GM15510 (cell line): ENCODE data around the gene LHX5.

Source experiments
- POLR2A ChIP-seq: IDR thresholded peaks from 3 replicates; pipeline ENCODE4 v1.6.1; 2011; ENCODE audit warnings: borderline replicate concordance; ENCODE audit not compliant: insufficient read length; ENCODE audit errors: extremely low read depth

LHX5 gene

DNA sequence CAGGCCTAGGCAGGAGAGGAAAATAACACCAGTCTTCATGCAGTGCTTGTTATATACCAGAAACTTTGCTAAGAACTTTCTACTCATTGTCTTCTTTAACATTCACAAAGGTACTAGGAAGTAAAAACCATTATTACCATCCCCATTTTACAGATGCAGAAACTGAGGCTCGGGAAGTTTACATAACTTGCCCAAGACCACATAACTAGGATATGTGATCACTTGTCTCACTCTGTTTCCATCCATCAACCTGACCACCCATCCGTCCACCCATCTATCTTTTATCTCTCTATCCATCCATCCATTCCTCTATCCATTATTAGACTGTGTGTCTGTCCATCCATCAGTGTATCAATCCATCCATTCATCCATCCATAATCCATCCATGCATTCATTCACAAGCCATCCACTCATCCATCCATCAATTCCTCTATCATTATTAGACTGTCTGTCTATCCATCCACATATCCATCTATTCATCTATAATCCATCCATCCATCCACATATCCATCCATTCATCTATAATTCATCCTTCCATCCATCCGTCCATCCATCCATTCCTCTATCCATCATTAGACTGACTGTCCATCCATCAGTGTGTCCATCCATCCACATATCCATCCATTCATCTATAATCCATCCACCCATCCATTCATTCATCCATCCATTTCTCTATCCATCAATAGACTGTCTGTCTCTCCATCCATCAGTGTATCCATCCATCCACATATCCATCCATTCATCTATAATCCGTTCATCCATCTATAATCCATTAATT lies 33.0 kb downstream of the LHX5 start:
- no peak for TF ChIP-seq POLR2A

GRCh38 chr12:113437729-113438100 lies 34.0 kb downstream of the LHX5 start:
- no peak for TF ChIP-seq POLR2A

- TF ChIP-seq POLR2A = no peak
Observed at GRCh38 chr12:113436993-113437728, 34.5 kb downstream of the LHX5 start.

DNA sequence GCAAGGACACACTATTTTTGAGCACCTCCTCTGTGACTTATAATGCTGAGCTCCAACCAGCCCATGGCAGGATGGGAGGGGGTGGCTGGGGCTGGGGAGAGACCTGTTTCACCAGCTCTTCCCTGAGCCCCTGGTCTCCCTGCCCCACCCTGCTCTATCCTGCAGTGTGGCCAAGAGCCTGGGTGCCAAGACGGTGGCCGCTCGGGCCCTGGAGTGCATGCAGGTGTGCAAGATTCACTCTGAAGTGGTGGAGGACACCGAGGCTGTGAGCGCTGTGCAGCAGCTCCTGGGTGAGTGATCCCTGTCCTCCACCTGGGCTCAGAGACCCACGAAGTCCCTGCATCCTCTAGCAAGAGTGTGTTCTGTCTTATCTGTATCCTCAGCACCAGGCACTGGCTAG lies 35.1 kb downstream of the LHX5 start:
- no peak for TF ChIP-seq POLR2A

DNA sequence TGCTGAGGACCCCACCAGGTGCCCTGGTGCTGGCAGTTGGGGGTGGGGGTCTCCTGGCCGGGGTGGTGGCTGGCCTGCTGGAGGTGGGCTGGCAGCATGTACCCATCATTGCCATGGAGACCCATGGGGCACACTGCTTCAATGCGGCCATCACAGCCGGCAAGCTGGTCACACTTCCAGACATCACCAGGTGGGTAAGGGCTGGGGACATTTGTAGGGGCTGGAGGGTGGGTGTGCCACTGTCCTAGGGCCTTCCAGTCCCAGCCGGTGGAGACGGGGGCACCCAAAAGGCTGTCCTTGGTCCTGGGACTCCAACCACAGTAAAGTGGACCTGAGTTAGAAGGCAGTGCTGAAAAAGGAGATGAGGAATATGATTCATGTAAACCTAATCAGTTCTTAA lies 36.3 kb downstream of the LHX5 start:
- TF ChIP-seq POLR2A = no peak

DNA sequence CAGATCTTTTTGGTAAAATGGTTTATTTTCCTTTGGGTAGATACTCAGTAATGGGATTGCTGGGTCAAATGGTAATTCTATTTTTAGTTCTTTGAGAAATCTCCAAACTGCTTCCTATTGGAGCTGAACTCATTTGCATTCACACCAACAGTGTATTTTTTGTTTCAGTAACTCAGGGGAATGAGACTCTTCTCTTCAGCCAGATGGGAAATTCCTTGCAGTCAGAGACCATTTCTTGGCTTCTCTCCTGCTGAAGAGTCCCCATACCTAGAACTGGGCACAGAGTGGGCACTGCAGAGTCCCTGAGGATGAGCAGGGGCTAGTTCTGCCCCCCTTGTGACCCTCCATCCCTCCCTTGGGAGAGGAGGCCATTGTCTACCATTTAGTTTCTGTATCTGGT lies 38.7 kb downstream of the LHX5 start:
- no peak for TF ChIP-seq POLR2A

GRCh38 chr12:113428482-113428881 lies 43.2 kb downstream of the LHX5 start:
- no peak for TF ChIP-seq POLR2A

- TF ChIP-seq POLR2A = no peak
Observed at GRCh38 chr12:113427882-113428281, 43.8 kb downstream of the LHX5 start.

GRCh38 chr12:113425960-113426453 lies 45.7 kb downstream of the LHX5 start:
- no peak for TF ChIP-seq POLR2A

- TF ChIP-seq POLR2A = no peak
Observed at GRCh38 chr12:113424915-113425823, 46.5 kb downstream of the LHX5 start.

DNA sequence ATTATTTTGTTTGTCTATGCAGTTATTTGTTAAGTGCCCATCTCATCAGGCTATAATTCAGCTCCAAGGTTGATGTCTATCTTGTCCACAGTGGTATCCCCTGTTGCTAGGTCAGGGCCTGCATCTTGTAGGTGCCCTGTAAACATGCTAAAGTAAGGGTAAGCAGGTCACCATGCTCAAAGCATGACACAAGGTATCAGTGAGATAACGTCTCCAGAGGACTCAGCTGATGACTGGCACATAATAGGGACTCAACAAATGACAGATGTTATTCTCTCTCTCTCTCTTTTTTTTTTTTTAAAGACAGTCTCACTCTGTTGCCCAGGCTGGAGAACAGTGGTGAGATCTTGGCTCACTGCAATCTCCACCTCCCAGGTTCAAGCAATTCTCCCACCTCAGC lies 47.2 kb downstream of the LHX5 start:
- no peak for TF ChIP-seq POLR2A

GRCh38 chr12:113422886-113423669 lies 48.6 kb downstream of the LHX5 start:
- no peak for TF ChIP-seq POLR2A

DNA sequence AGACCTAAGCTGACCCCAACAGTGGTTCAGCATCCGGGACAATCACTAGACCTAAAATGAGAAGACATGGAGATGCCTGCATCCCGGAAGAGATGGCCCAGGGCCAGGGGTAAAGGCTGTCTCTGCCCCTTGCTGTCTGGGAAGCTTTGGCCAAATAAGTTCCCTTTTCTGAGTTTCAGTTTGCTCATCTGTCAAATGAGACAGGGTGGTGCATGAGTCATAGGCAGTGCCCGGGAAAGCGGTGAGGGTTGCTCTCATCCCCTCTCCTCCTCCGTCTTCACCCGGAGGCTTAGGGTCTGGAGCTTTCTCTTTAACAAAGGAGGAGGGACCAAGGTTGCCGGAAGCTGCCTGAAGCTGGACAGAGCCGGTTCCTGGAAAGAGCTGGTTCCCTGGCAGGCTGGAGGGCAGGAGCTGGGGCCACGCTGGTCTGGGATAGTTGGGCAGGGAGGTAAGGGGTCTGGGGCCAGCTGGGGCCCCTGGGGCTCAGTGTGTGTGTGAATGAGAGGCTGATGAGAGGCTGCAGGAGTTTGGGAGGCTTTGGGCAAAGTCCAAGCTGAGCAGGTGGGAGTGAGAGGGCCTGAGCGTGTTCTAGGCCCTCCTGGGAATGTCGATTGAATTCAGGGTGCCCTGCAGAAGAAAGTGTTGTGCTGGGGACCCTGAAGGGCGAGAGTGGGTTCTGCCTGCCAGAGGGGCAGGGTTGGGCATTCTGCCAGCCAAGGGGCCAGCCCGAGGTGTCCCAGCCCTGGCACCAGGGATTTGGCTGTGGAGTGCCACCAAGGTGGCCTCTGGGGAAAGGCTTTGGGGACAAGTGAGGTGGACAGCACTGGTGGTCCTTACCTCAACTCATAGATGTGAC lies 49.4 kb downstream of the LHX5 start, which contains the start of gene SDSL:
TSS of gene SDSL (plus strand) at position 351 of the 856 bp plus-strand sequence. CDS start 5,603 bp downstream, outside the sequence.
- no peak for TF ChIP-seq POLR2A
